ENCODE results near the gene RBM33.

The RBM33 gene

GRCh38 chr7:155696747-155697146, 52.3 kb downstream of the RBM33 start:
- peaks cover 7% of the 10 kb centered on the region for H4K20me1 ChIP-seq (ENCODE audit: insufficient read depth, low read length)

GRCh38 chr7:155698633-155699032, 54.2 kb downstream of the RBM33 start:
- Histone ChIP-seq H3K27ac (ENCODE audit: low read depth, low read length, poor library complexity, severe bottlenecking) (no peak overlapping the region), H3K27me3 (ENCODE audit: insufficient read depth, low read length) (no peaks in the 10 kb centered on the region), H2AFZ (ENCODE audit: low read length) (no peak overlapping the region), H3K79me2 (ENCODE audit: insufficient read depth, low read length) (peaks cover 72% of the 10 kb centered on the region), H3K9ac (ENCODE audit: low read length) (no peak overlapping the region), H3K4me3 (ENCODE audit: low read depth, low read length, poor library complexity, severe bottlenecking) (no peak overlapping the region), H4K20me1 (ENCODE audit: insufficient read depth, low read length) (peaks cover 7% of the 10 kb centered on the region), H3K4me2 (ENCODE audit: low read length) (no peak overlapping the region), H3K9me2 (ENCODE audit: low read depth, low read length) (no peaks in the 10 kb centered on the region), H3K9me3 (ENCODE audit: low read length) (no peaks in the 10 kb centered on the region), H3K4me1 (ENCODE audit: insufficient read depth, low read length, severe bottlenecking) (no peaks in the 10 kb centered on the region), H3F3A (ENCODE audit: insufficient read depth, low read length) (no peaks in the 10 kb centered on the region), H3K36me3 (ENCODE audit: insufficient read depth, low read length) (peaks cover 84% of the 10 kb centered on the region)
- TF ChIP-seq EZH2 (IDR thresholded peaks at IDR 0.05; ENCODE audit: borderline replicate concordance, low read length) (no peak), CTCF (IDR thresholded peaks at IDR 0.05; ENCODE audit: low read length) (no peak)

More at GRCh38 chr7:155696747-155697146, 52.3 kb downstream of the RBM33 start:
- Histone ChIP-seq H3K4me3 (ENCODE audit: low read depth, low read length, poor library complexity, severe bottlenecking) (no peak overlapping the region), H3K4me1 (ENCODE audit: insufficient read depth, low read length, severe bottlenecking) (no peaks in the 10 kb centered on the region), H3K9ac (ENCODE audit: low read length) (no peak overlapping the region), H3K79me2 (ENCODE audit: insufficient read depth, low read length) (peaks cover 91% of the 10 kb centered on the region), H3K9me2 (ENCODE audit: low read depth, low read length) (no peaks in the 10 kb centered on the region), H2AFZ (ENCODE audit: low read length) (no peak overlapping the region), H3K36me3 (ENCODE audit: insufficient read depth, low read length) (peaks cover 79% of the 10 kb centered on the region), H3F3A (ENCODE audit: insufficient read depth, low read length) (no peaks in the 10 kb centered on the region), H3K27ac (ENCODE audit: low read depth, low read length, poor library complexity, severe bottlenecking) (no peak overlapping the region), H3K4me2 (ENCODE audit: low read length) (no peak overlapping the region), H3K9me3 (ENCODE audit: low read length) (no peaks in the 10 kb centered on the region), H3K27me3 (ENCODE audit: insufficient read depth, low read length) (no peaks in the 10 kb centered on the region)
- no peak for TF ChIP-seq CTCF (IDR thresholded peaks at IDR 0.05; ENCODE audit: low read length)

GRCh38 chr7:155699180-155699579, 54.7 kb downstream of the RBM33 start:
- H2AFZ ChIP-seq (ENCODE audit: low read length): no peak overlapping the region
- H3K4me3 ChIP-seq (ENCODE audit: low read depth, low read length, poor library complexity, severe bottlenecking): no peak overlapping the region
- TF ChIP-seq EZH2 (IDR thresholded peaks at IDR 0.05; ENCODE audit: borderline replicate concordance, low read length) (no peak), CTCF (IDR thresholded peaks at IDR 0.05; ENCODE audit: low read length) (no peak)
- H3K36me3 ChIP-seq (ENCODE audit: insufficient read depth, low read length): peaks cover 86% of the 10 kb centered on the region
- H4K20me1 ChIP-seq (ENCODE audit: insufficient read depth, low read length): peaks cover 7% of the 10 kb centered on the region
- H3K9ac ChIP-seq (ENCODE audit: low read length): no peak overlapping the region
- no peak overlapping the region for H3K27ac ChIP-seq (ENCODE audit: low read depth, low read length, poor library complexity, severe bottlenecking)
- no peak overlapping the region for H3K4me2 ChIP-seq (ENCODE audit: low read length)
- no peaks in the 10 kb centered on the region for H3K27me3 ChIP-seq (ENCODE audit: insufficient read depth, low read length)
- no peaks in the 10 kb centered on the region for H3F3A ChIP-seq (ENCODE audit: insufficient read depth, low read length)
- no peaks in the 10 kb centered on the region for H3K9me2 ChIP-seq (ENCODE audit: low read depth, low read length)
- no peaks in the 10 kb centered on the region for H3K4me1 ChIP-seq (ENCODE audit: insufficient read depth, low read length, severe bottlenecking)
- H3K9me3 ChIP-seq (ENCODE audit: low read length): no peaks in the 10 kb centered on the region
- peaks cover 67% of the 10 kb centered on the region for H3K79me2 ChIP-seq (ENCODE audit: insufficient read depth, low read length)
